IMR-90 (cell line): ENCODE results near the gene PEX14. TPM values are rescaled to one million over a fixed set of nuclear protein-coding genes. Genes with fewer than 3 reads are reported as not detected.

Experiments
- ATAC-seq: fragments of 200-7000 bp; cut with Tn5 transposase; 2 replicates; pipeline ENCODE4 v1.9.1; 2020; ENCODE audit warnings: low read depth, mild to moderate bottlenecking, moderate library complexity
- BruUV-seq: library from RNA; stranded (reverse); fragments of 400-500 nt; replicated peaks from 2 replicates; lab custom pipeline; 2021; lab: Mats Ljungman, UMichigan
- CTCF ChIA-PET: fragments of 300-600 bp; formaldehyde crosslinking; extraction: SDS; loops from one replicate; lab custom pipeline; 2021; ENCODE audit warnings: antibody characterized with exemption; lab: Yijun Ruan, JAX
- POLR2A ChIA-PET: fragments of 300-600 bp; sonication (Branson Sonifier 250); formaldehyde crosslinking; loops from one replicate; lab custom pipeline; 2022; ENCODE audit warnings: antibody characterized with exemption; ENCODE audit not compliant: unreplicated experiment; lab: Charles Lee
- DNase-seq: peaks from one replicate; pipeline ENCODE4 v3.0.0; 2013
- H2AFZ ChIP-seq: replicated peaks from 2 replicates; pipeline ENCODE3; 2013; ENCODE audit warnings: low read length, mild to moderate bottlenecking; ENCODE audit not compliant: poor library complexity
- H2AK5ac ChIP-seq: 2 replicates; pipeline ENCODE4 v1.6.1; 2013; ENCODE audit warnings: low read depth, low read length, inconsistent platforms
- H2AK9ac ChIP-seq: replicated peaks from 2 replicates; pipeline ENCODE3; 2013; ENCODE audit warnings: mild to moderate bottlenecking, low read depth, low read length, moderate library complexity; ENCODE audit not compliant: poor library complexity
- H2BK120ac ChIP-seq: 2 replicates; pipeline ENCODE4 v1.6.1; 2013; ENCODE audit warnings: low read depth, low read length, inconsistent platforms
- H2BK15ac ChIP-seq: 3 replicates; pipeline ENCODE4 v1.6.1; 2013; ENCODE audit warnings: low read depth, low read length, inconsistent platforms
- H2BK20ac ChIP-seq: 2 replicates; pipeline ENCODE4 v1.6.1; 2013; ENCODE audit warnings: low read depth, mild to moderate bottlenecking, inconsistent platforms, low read length, moderate library complexity
- H2BK5ac ChIP-seq: 2 replicates; pipeline ENCODE4 v1.6.1; 2013; ENCODE audit warnings: mild to moderate bottlenecking, low read depth, low read length, inconsistent platforms; ENCODE audit not compliant: poor library complexity, severe bottlenecking
- H3K14ac ChIP-seq: replicated peaks from 2 replicates; pipeline ENCODE4 v1.6.1; 2013; ENCODE audit warnings: low read depth, low read length, inconsistent platforms
- H3K18ac ChIP-seq: 2 replicates; pipeline ENCODE4 v1.6.1; 2013; ENCODE audit warnings: low read depth, low read length, control low read depth
- H3K23ac ChIP-seq: 2 replicates; pipeline ENCODE4 v1.6.1; 2013; ENCODE audit warnings: low read depth, low read length, inconsistent platforms
- H3K27ac ChIP-seq: 2 replicates; pipeline ENCODE4 v1.5.1; 2013; ENCODE audit warnings: mild to moderate bottlenecking, control low read depth, low read length; ENCODE audit not compliant: insufficient read depth
- H3K27me3 ChIP-seq: 2 replicates; pipeline ENCODE4 v1.6.1; 2013; ENCODE audit warnings: low read length; ENCODE audit not compliant: control insufficient read depth, insufficient read depth
- H3K36me3 ChIP-seq: 2 replicates; pipeline ENCODE4 v1.6.1; 2013; ENCODE audit warnings: low read length, mixed read lengths; ENCODE audit not compliant: control insufficient read depth, insufficient read depth
- H3K4ac ChIP-seq: 2 replicates; pipeline ENCODE4 v1.6.1; 2013; ENCODE audit warnings: low read depth, low read length, inconsistent platforms
- H3K4me1 ChIP-seq: 2 replicates; pipeline ENCODE4 v1.6.1; 2013; ENCODE audit warnings: low read length, mixed read lengths; ENCODE audit not compliant: control insufficient read depth, insufficient read depth
- H3K4me2 ChIP-seq: 2 replicates; pipeline ENCODE4 v1.6.1; 2013; ENCODE audit warnings: low read depth, mild to moderate bottlenecking, control low read depth, low read length, moderate library complexity
- H3K4me3 ChIP-seq: 2 replicates; pipeline ENCODE4 v1.5.1; 2013; ENCODE audit warnings: low read depth, mild to moderate bottlenecking, control low read depth, low read length, moderate library complexity; ENCODE audit not compliant: insufficient read depth
- H3K56ac ChIP-seq: 2 replicates; pipeline ENCODE4 v1.6.1; 2013; ENCODE audit warnings: low read length, inconsistent platforms; ENCODE audit not compliant: insufficient read depth; ENCODE audit errors: extremely low read depth
- H3K79me1 ChIP-seq, 2 experiments: 2 replicates each; pipeline ENCODE4 v1.6.1; 2013; ENCODE audit warnings: low read length in 2 of 2, inconsistent platforms in 1 of 2, low read depth in 1 of 2
- H3K9ac ChIP-seq: 2 replicates; pipeline ENCODE4 v1.6.1; 2013; ENCODE audit warnings: low read depth, low read length, control low read depth
- H3K9me1 ChIP-seq: 2 replicates; pipeline ENCODE4 v1.6.1; 2013; ENCODE audit warnings: low read length, inconsistent platforms; ENCODE audit not compliant: insufficient read depth
- H3K9me3 ChIP-seq: 2 replicates; pipeline ENCODE4 v1.6.1; 2013; ENCODE audit warnings: low read length; ENCODE audit not compliant: control insufficient read depth, insufficient read depth
- H4K20me1 ChIP-seq: 2 replicates; pipeline ENCODE4 v1.6.1; 2013; ENCODE audit warnings: low read length, inconsistent platforms; ENCODE audit not compliant: insufficient read depth
- H4K5ac ChIP-seq: 2 replicates; pipeline ENCODE4 v1.6.1; 2013; ENCODE audit warnings: mild to moderate bottlenecking, low read depth, low read length, control low read depth
- H4K8ac ChIP-seq, 2 experiments: 2 replicates each; pipeline ENCODE4 v1.6.1; 2013; ENCODE audit warnings: low read depth in 2 of 2, low read length in 2 of 2, control low read depth in 1 of 2, inconsistent platforms in 1 of 2
- H4K91ac ChIP-seq: 2 replicates; pipeline ENCODE4 v1.6.1; 2013; ENCODE audit warnings: low read depth, low read length, inconsistent platforms; ENCODE audit not compliant: insufficient read depth
- BHLHE40 ChIP-seq: fragments of 150-350 bp; IDR thresholded peaks from 2 replicates; pipeline ENCODE4 v1.6.1; 2016; ENCODE audit warnings: mild to moderate bottlenecking, low read depth, low read length
- CEBPB ChIP-seq: IDR thresholded peaks from 2 replicates; pipeline ENCODE4 v1.6.1; 2012; ENCODE audit warnings: low read depth, low read length, improper control_type of control experiment
- CHD1 ChIP-seq: IDR thresholded peaks from 2 replicates; pipeline ENCODE4 v1.6.1; 2012; ENCODE audit warnings: low read depth, low read length, improper control_type of control experiment
- CTCF ChIP-seq: conservative IDR thresholded peaks from 2 replicates; pipeline ENCODE4 v1.5.1; 2012; ENCODE audit warnings: mild to moderate bottlenecking, low read depth, low read length, improper control_type of control experiment
- ELK1 ChIP-seq: fragments of 150-350 bp; IDR thresholded peaks from 2 replicates; pipeline ENCODE4 v1.6.1; 2016; ENCODE audit warnings: low read depth, mild to moderate bottlenecking, low read length, moderate library complexity, borderline replicate concordance
- FOS ChIP-seq: fragments of 150-350 bp; IDR thresholded peaks from 2 replicates; pipeline ENCODE4 v1.6.1; 2016; ENCODE audit warnings: low read depth, low read length
- MAFK ChIP-seq: IDR thresholded peaks from 2 replicates; pipeline ENCODE4 v1.6.1; 2012; ENCODE audit warnings: low read depth, low read length, improper control_type of control experiment
- MAZ ChIP-seq: IDR thresholded peaks from 2 replicates; pipeline ENCODE4 v1.6.1; 2012; ENCODE audit warnings: low read depth, mild to moderate bottlenecking, low read length, improper control_type of control experiment, moderate library complexity, borderline replicate concordance
- MXI1 ChIP-seq: IDR thresholded peaks from 2 replicates; pipeline ENCODE4 v1.6.1; 2012; ENCODE audit warnings: low read depth, mild to moderate bottlenecking, low read length, moderate library complexity, borderline replicate concordance
- NFE2L2 ChIP-seq: fragments of 150-350 bp; IDR thresholded peaks from 2 replicates; pipeline ENCODE4 v1.6.1; 2016; ENCODE audit warnings: low read depth, mild to moderate bottlenecking, low read length
- POLR2A ChIP-seq: IDR thresholded peaks from 2 replicates; pipeline ENCODE4 v1.6.1; 2012; ENCODE audit warnings: mild to moderate bottlenecking, low read depth, low read length
- RAD21 ChIP-seq: IDR thresholded peaks from 2 replicates; pipeline ENCODE4 v1.6.1; 2012; ENCODE audit warnings: low read length, improper control_type of control experiment
- RCOR1 ChIP-seq: IDR thresholded peaks from 2 replicates; pipeline ENCODE4 v1.6.1; 2012; ENCODE audit warnings: mild to moderate bottlenecking, low read length, improper control_type of control experiment; ENCODE audit not compliant: insufficient replicate concordance
- RFX5 ChIP-seq: IDR thresholded peaks from 2 replicates; pipeline ENCODE4 v1.8.0; 2012; ENCODE audit warnings: low read depth, mild to moderate bottlenecking, low read length, moderate library complexity
- SMC3 ChIP-seq: fragments of 150-350 bp; IDR thresholded peaks from 2 replicates; pipeline ENCODE4 v1.6.1; 2016; ENCODE audit warnings: low read depth, mild to moderate bottlenecking, antibody characterized with exemption, low read length, moderate library complexity
- WGBS, 2 experiments: methylation state at CpG; one replicate each; pipeline versions ENCODE4 v1.1.5 to v1.1.7; 2013; ENCODE audit warnings: missing lambda C conversion rate in 2 of 2; ENCODE audit not compliant: insufficient read length in 1 of 2; ENCODE audit errors: extremely low coverage in 2 of 2; 5-methylcytosine and 5-hydroxymethylcytosine counted together
- dilution Hi-C: fragments of 300-500 bp; cut with HindIII; formaldehyde crosslinking; loops from one replicate; pipeline ENCODE4 v1.14.3; 2018; ENCODE audit warnings: low sequenced_read_pairs; ENCODE audit not compliant: unreplicated experiment
- in situ Hi-C: fragments of 300-500 bp; cut with MboI; formaldehyde crosslinking; loops from 3 replicates; pipeline ENCODE4 v1.14.3; 2019; ENCODE audit warnings: low sequenced_read_pairs, inconsistent platforms, mixed read lengths
- intact Hi-C: fragments of 100-400 bp; cut with micrococcal nuclease; formaldehyde crosslinking; loops from 2 replicates; pipeline ENCODE4 v1.10.0; 2022
- polyA plus RNA-seq, 3 experiments: library from polyadenylated mRNA; depleted of rRNA; stranded (reverse); fragments of >200 nt; gene quantifications; 2 replicates each; pipeline ENCODE4 v1.2.3, GENCODE V29; 2012; ENCODE audit warnings: low replicate concordance in 1 of 3
- total RNA-seq: library from RNA; depleted of rRNA; stranded (reverse); fragments of >200 nt; gene quantifications from 2 replicates; pipeline ENCODE4 v1.2.3, GENCODE V29; 2012
- TF ChIP-seq, protein P1 (sequence below): fragments of 150-350 bp; IDR thresholded peaks from 2 replicates; pipeline ENCODE4 v1.6.1; 2017; ENCODE audit warnings: mild to moderate bottlenecking, antibody characterized with exemption, low read length, low read depth

PEX14 gene
- total and polyA plus RNA-seq, 2 of the 4 experiments (the other 2 are of a cell fraction): 9.5 to 22.5 TPM

DNA sequence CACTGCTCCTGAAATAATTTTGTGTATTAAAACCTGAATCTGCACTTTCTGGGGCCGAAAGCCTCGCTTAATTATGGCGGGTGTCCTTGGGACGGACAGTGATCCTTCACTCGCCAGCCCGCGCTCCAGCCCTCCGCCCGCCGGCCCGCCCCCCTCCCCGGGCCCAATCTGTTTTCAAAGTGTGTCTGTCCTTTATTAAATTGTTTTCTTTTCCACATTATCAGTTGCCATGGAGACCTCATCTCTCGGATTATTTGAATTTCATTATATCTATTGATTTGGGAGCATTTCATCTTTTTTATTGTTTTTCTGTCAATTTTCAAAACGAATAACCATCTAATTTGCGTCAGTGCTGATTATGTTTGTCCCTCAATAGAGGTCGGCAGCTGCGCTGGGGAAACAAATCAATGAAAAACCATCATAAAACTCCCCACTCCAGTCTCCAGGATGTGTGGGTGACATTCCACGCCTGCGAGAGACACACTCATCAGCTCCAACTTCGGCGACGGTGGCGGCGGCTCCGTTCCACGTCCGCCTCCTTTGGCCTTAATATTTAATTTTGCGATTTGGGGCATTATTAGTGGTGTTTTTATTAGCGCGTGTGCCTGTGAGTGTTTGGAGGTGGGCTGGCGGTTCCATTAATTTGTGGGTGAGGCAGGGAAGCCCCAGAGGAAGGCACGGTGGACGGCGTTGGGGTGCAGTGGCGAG lies 197.7 kb downstream of the PEX14 start:
- dilution Hi-C loops (no loop called here), in situ Hi-C loops (no loop called here), intact Hi-C loops (no loop called here)
- no peaks in the 10 kb centered on the region for H4K20me1 ChIP-seq
- no peak overlapping the region for H2AK9ac ChIP-seq
- no peak overlapping the region for H4K5ac ChIP-seq
- BruUV-seq: no TSS peak
- H3K4ac ChIP-seq: no peak overlapping the region
- peaks cover 13% of the 10 kb centered on the region; the same call in 1 of the 2 replicates for H3K27me3 ChIP-seq
- TF ChIP-seq RFX5 (no peak), MAZ (no peak), CTCF (no peak), MAFK (no peak), MXI1 (no peak), POLR2A (no peak), CHD1 (no peak), RAD21 (no peak), BHLHE40 (no peak), SMC3 (no peak), FOS (no peak), ELK1 (no peak), RCOR1 (no peak), CEBPB (no peak), NFE2L2 (no peak)
- TF ChIP-seq, protein P1, sequence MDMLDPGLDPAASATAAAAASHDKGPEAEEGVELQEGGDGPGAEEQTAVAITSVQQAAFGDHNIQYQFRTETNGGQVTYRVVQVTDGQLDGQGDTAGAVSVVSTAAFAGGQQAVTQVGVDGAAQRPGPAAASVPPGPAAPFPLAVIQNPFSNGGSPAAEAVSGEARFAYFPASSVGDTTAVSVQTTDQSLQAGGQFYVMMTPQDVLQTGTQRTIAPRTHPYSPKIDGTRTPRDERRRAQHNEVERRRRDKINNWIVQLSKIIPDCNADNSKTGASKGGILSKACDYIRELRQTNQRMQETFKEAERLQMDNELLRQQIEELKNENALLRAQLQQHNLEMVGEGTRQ: no peak
- DNase-seq (no peak), ATAC-seq (no peak)
- no peak overlapping the region for H3K27ac ChIP-seq
- ChIA-PET POLR2A (no interaction called here), CTCF (no interaction called here)
- H3K4me1 ChIP-seq: no peaks in the 10 kb centered on the region; the same call in 1 of the 2 replicates
- H2AK5ac ChIP-seq: no peak overlapping the region
- H2AFZ ChIP-seq: peak overlapping the region; percentile 32
- H2BK120ac ChIP-seq: no peak overlapping the region
- no peaks in the 10 kb centered on the region for H3K36me3 ChIP-seq
- H3K9me1 ChIP-seq: no peaks in the 10 kb centered on the region
- H2BK5ac ChIP-seq: no peak overlapping the region
- 79% methylated on average over 9 of the region's 35 CpGs; no CpG with 5 or more reads in 1 of the 2 experiments for whole genome bisulfite sequencing, 2 experiments
- no peak overlapping the region for H3K18ac ChIP-seq
- no peak overlapping the region for H4K8ac ChIP-seq
- H3K9me3 ChIP-seq: no peaks in the 10 kb centered on the region
- H3K79me1 ChIP-seq: no peaks in the 10 kb centered on the region
- H3K4me2 ChIP-seq: no peak overlapping the region
- H3K9ac ChIP-seq: no peak overlapping the region
- H3K4me3 ChIP-seq: no peak overlapping the region
- no peak overlapping the region for H4K91ac ChIP-seq
- no peak overlapping the region for H3K14ac ChIP-seq
- H3K23ac ChIP-seq: no peak overlapping the region
- H3K56ac ChIP-seq: no peak overlapping the region
- H2BK20ac ChIP-seq: no peak overlapping the region
- H2BK15ac ChIP-seq: no peak overlapping the region
